K562 (cell line): Measurements from ENCODE around the gene POLR3H. TPM values are rescaled to one million over a fixed set of nuclear protein-coding genes. Genes with fewer than 3 reads are reported as not detected.
A peak's percentile ranks its signal among the peaks of the same experiment; 100 is the strongest.

Experiments used
- KLF16 ChIP-seq: IDR thresholded peaks from 2 replicates; pipeline ENCODE4 v1.6.1; 2016; ENCODE audit warnings: antibody characterized with exemption
- POLR2G ChIP-seq: fragments of 200-400 bp; formaldehyde crosslinking; IDR thresholded peaks from 2 replicates; pipeline ENCODE4 v1.6.1; 2017; ENCODE audit warnings: low read depth, mild to moderate bottlenecking, antibody characterized with exemption, low read length, moderate library complexity
- TCFL5 ChIP-seq: fragments of 250-450 bp; sonication (Bioruptor Pico); conservative IDR thresholded peaks from 2 replicates; pipeline ENCODE4 v1.6.1; 2021; ENCODE audit warnings: mild to moderate bottlenecking, moderate library complexity, matching md5 sums
- polyA plus RNA-seq, 8 experiments: library from polyadenylated mRNA; depleted of rRNA in 4 of 8; stranded (reverse) in 5 of 8; unstranded in 3 of 8; fragments of >200 nt; fragmentation: Nextera tagmentation in 2 of 8; fragmentation: Illumina TruSeq in 1 of 8; extraction: Ambion mirVana in 2 of 8; extraction: Trizol in 1 of 8; gene quantifications; 2 replicates each; pipeline versions ENCODE4 v1.2.1 to v1.2.3, GENCODE V29; 2011 to 2014; ENCODE audit warnings: inconsistent platforms in 1 of 8, missing spikeins in 1 of 8
- total RNA-seq, 7 experiments: library from RNA; depleted of rRNA in 6 of 7; stranded (reverse); fragments of >200 nt in 6 of 7; fragmentation: Illumina TruSeq in 2 of 7; extraction: Trizol in 2 of 7; gene quantifications; 2 replicates each; pipeline versions ENCODE4 v1.2.1 to v1.2.3, GENCODE V29; 2011 to 2021; ENCODE audit warnings: low replicate concordance in 1 of 7
- TF ChIP-seq, protein P1 (sequence below), 2 experiments: fragments of 450-650 bp; IDR thresholded peaks; 2 replicates each; pipeline ENCODE4 v1.6.1; 2016
- TF ChIP-seq, protein P2 (sequence below): fragments of 450-650 bp; formaldehyde crosslinking; IDR thresholded peaks from 2 replicates; pipeline ENCODE4 v1.4.0; 2020; ENCODE audit warnings: mild to moderate bottlenecking, moderate library complexity
- TF ChIP-seq, protein P3 (sequence below), 2 experiments: IDR thresholded peaks in 1 of 2; conservative IDR thresholded peaks in 1 of 2; 2 replicates each; pipeline ENCODE4 v1.6.1; 2016; ENCODE audit warnings: low read depth in 2 of 2, mild to moderate bottlenecking in 1 of 2, missing compliant biosample characterization in 1 of 2, missing genetic modification characterization in 1 of 2, moderate library complexity in 1 of 2
- TF ChIP-seq, protein P4 (sequence below), 2 experiments: fragments of 450-650 bp; IDR thresholded peaks; 2 replicates each; pipeline ENCODE4 v1.6.1; 2018; ENCODE audit warnings: mild to moderate bottlenecking in 2 of 2, low read depth in 1 of 2; ENCODE audit not compliant: partially characterized antibody in 2 of 2
- TF ChIP-seq, protein P5 (sequence below): fragments of 250-450 bp; sonication (Bioruptor Pico); IDR thresholded peaks from 2 replicates; pipeline ENCODE4 v1.8.0; 2021; ENCODE audit warnings: moderate library complexity, mild to moderate bottlenecking, inconsistent platforms
- TF ChIP-seq, protein P6 (sequence below): fragments of 450-650 bp; formaldehyde crosslinking; IDR thresholded peaks from 2 replicates; pipeline ENCODE4 v1.4.0; 2022; ENCODE audit warnings: mild to moderate bottlenecking, moderate library complexity
- TF ChIP-seq, protein P7 (sequence below): fragments of 200-800 bp; sonication (Bioruptor generic); IDR thresholded peaks from 2 replicates; pipeline ENCODE4 v1.6.1; 2017; ENCODE audit warnings: missing genetic modification characterization, missing compliant biosample characterization

POLR3H gene
- total and polyA plus RNA-seq, 9 of the 15 experiments (the other 6 are each of a cell fraction or from before 2014, with no cell fraction given): 5.3 to 48.4 (median 22.2) TPM

DNA sequence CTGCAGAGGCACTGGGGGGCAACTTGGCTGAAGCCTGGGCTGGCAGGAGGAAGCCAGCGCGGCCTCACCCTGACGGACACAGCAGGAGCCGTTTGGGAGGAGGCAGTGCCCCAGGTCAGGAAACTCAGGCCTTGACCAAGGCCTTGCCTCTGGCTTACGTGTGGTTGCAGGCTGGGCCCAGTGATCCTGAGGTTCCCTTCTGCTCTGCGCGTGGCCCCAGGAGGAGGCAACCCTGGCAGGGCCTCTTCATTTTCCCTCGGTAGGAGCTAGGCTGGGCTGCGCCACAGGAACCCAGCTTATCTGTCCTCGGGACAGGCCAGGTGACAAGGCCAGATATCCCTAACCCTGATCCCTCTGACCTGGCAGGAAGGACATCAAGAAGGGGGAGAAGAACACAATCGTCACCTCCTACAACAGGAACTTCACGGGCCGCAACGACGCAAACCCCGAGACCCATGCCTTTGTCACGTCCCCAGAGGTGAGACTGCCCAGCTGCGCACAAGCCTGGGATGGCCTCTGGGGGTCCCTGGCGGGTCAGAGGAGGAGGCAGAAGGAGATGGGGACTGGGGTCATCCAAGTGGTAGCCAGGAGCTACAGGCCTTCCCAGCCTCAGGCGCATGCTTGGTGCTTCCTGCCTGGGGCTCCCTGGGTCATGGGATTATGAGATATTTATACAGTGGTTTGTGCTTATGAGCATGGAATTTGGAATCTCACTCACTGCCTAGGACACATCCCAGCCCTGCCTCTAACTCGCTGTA, 20.6 kb downstream of the POLR3H start (continued):
- TF ChIP-seq, protein P1, sequence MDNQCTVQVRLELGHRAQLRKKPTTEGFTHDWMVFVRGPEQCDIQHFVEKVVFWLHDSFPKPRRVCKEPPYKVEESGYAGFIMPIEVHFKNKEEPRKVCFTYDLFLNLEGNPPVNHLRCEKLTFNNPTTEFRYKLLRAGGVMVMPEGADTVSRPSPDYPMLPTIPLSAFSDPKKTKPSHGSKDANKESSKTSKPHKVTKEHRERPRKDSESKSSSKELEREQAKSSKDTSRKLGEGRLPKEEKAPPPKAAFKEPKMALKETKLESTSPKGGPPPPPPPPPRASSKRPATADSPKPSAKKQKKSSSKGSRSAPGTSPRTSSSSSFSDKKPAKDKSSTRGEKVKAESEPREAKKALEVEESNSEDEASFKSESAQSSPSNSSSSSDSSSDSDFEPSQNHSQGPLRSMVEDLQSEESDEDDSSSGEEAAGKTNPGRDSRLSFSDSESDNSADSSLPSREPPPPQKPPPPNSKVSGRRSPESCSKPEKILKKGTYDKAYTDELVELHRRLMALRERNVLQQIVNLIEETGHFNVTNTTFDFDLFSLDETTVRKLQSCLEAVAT (IDR thresholded peaks at IDR 0.05): no peak
- TF ChIP-seq, protein P2, sequence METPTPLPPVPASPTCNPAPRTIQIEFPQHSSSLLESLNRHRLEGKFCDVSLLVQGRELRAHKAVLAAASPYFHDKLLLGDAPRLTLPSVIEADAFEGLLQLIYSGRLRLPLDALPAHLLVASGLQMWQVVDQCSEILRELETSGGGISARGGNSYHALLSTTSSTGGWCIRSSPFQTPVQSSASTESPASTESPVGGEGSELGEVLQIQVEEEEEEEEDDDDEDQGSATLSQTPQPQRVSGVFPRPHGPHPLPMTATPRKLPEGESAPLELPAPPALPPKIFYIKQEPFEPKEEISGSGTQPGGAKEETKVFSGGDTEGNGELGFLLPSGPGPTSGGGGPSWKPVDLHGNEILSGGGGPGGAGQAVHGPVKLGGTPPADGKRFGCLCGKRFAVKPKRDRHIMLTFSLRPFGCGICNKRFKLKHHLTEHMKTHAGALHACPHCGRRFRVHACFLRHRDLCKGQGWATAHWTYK (CRISPR knock-in tag): 0 out of 2 replicates have a peak, but pooled peaks have one; percentile 65
- TF ChIP-seq, protein P3, sequence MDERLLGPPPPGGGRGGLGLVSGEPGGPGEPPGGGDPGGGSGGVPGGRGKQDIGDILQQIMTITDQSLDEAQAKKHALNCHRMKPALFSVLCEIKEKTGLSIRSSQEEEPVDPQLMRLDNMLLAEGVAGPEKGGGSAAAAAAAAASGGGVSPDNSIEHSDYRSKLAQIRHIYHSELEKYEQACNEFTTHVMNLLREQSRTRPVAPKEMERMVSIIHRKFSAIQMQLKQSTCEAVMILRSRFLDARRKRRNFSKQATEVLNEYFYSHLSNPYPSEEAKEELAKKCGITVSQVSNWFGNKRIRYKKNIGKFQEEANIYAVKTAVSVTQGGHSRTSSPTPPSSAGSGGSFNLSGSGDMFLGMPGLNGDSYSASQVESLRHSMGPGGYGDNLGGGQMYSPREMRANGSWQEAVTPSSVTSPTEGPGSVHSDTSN (CRISPR knock-in tag; IDR thresholded peaks at IDR 0.05; ENCODE audit: low read depth): no peak
- TF ChIP-seq, protein P3 (tag; conservative IDR thresholded peaks at IDR 0.05; ENCODE audit: low read depth): no peak
- TF ChIP-seq, protein P4, sequence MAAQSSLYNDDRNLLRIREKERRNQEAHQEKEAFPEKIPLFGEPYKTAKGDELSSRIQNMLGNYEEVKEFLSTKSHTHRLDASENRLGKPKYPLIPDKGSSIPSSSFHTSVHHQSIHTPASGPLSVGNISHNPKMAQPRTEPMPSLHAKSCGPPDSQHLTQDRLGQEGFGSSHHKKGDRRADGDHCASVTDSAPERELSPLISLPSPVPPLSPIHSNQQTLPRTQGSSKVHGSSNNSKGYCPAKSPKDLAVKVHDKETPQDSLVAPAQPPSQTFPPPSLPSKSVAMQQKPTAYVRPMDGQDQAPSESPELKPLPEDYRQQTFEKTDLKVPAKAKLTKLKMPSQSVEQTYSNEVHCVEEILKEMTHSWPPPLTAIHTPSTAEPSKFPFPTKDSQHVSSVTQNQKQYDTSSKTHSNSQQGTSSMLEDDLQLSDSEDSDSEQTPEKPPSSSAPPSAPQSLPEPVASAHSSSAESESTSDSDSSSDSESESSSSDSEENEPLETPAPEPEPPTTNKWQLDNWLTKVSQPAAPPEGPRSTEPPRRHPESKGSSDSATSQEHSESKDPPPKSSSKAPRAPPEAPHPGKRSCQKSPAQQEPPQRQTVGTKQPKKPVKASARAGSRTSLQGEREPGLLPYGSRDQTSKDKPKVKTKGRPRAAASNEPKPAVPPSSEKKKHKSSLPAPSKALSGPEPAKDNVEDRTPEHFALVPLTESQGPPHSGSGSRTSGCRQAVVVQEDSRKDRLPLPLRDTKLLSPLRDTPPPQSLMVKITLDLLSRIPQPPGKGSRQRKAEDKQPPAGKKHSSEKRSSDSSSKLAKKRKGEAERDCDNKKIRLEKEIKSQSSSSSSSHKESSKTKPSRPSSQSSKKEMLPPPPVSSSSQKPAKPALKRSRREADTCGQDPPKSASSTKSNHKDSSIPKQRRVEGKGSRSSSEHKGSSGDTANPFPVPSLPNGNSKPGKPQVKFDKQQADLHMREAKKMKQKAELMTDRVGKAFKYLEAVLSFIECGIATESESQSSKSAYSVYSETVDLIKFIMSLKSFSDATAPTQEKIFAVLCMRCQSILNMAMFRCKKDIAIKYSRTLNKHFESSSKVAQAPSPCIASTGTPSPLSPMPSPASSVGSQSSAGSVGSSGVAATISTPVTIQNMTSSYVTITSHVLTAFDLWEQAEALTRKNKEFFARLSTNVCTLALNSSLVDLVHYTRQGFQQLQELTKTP (IDR thresholded peaks at IDR 0.05; ENCODE audit: low read depth in 1 of 2, partially characterized antibody in 2 of 2): no peak
- TF ChIP-seq TCFL5 (CRISPR knock-in tag): no peak
- TF ChIP-seq, protein P5, sequence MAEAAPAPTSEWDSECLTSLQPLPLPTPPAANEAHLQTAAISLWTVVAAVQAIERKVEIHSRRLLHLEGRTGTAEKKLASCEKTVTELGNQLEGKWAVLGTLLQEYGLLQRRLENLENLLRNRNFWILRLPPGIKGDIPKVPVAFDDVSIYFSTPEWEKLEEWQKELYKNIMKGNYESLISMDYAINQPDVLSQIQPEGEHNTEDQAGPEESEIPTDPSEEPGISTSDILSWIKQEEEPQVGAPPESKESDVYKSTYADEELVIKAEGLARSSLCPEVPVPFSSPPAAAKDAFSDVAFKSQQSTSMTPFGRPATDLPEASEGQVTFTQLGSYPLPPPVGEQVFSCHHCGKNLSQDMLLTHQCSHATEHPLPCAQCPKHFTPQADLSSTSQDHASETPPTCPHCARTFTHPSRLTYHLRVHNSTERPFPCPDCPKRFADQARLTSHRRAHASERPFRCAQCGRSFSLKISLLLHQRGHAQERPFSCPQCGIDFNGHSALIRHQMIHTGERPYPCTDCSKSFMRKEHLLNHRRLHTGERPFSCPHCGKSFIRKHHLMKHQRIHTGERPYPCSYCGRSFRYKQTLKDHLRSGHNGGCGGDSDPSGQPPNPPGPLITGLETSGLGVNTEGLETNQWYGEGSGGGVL (CRISPR knock-in tag): no peak
- TF ChIP-seq, protein P6, sequence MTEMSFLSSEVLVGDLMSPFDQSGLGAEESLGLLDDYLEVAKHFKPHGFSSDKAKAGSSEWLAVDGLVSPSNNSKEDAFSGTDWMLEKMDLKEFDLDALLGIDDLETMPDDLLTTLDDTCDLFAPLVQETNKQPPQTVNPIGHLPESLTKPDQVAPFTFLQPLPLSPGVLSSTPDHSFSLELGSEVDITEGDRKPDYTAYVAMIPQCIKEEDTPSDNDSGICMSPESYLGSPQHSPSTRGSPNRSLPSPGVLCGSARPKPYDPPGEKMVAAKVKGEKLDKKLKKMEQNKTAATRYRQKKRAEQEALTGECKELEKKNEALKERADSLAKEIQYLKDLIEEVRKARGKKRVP (CRISPR knock-in tag): 0 out of 2 replicates have a peak, but pooled peaks have one; percentile 24
- TF ChIP-seq, protein P7, sequence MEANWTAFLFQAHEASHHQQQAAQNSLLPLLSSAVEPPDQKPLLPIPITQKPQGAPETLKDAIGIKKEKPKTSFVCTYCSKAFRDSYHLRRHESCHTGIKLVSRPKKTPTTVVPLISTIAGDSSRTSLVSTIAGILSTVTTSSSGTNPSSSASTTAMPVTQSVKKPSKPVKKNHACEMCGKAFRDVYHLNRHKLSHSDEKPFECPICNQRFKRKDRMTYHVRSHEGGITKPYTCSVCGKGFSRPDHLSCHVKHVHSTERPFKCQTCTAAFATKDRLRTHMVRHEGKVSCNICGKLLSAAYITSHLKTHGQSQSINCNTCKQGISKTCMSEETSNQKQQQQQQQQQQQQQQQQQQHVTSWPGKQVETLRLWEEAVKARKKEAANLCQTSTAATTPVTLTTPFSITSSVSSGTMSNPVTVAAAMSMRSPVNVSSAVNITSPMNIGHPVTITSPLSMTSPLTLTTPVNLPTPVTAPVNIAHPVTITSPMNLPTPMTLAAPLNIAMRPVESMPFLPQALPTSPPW (CRISPR knock-in tag): peak; percentile 59
- TF ChIP-seq POLR2G: peak; percentile 61
- TF ChIP-seq KLF16: peak; percentile 61
